K562 (cell line): ENCODE measurements around the gene TEX22. TPM values are rescaled to one million over a fixed set of nuclear protein-coding genes. Genes with fewer than 3 reads are reported as not detected.

Source experiments
- ATAC-seq: fragments of 200-7000 bp; cut with Tn5 transposase; 3 replicates; pipeline ENCODE4 v1.9.1; 2020; ENCODE audit warnings: moderate library complexity
- BruUV-seq: library from RNA; stranded (reverse); fragments of 400-500 nt; replicated peaks from 2 replicates; lab custom pipeline; 2021; lab: Mats Ljungman, UMichigan
- CTCF ChIA-PET: fragments of 300-600 bp; formaldehyde crosslinking; extraction: SDS; loops from one replicate; lab custom pipeline; 2021; ENCODE audit warnings: low intra/inter-chr PET ratio; lab: Yijun Ruan, JAX
- POLR2A ChIA-PET: fragments of 300-600, 350-650 bp; sonication (Branson Sonifier 250); formaldehyde crosslinking; extraction: SDS; loops from one replicate; lab custom pipeline; 2021; ENCODE audit warnings: antibody characterized with exemption, inconsistent platforms; lab: Yijun Ruan, JAX
- DNase-seq, 4 experiments: peaks; one replicate each; pipeline versions ENCODE4 v3.0.0 to v3.0.0-alpha.2; 2011 to 2018; ENCODE audit warnings: low spot score in 3 of 4, mixed read lengths in 3 of 4; ENCODE audit errors: extremely low read depth in 1 of 4
- FAIRE-seq: peaks from 2 replicates; lab custom pipeline; 2011; peaks lifted over from hg19 to GRCh38; lab: Jason Lieb, UNC
- H2AFZ ChIP-seq: 2 replicates; pipeline ENCODE4 v1.6.0; 2011; ENCODE audit warnings: low read depth, low read length, control low read depth, inconsistent platforms
- H3K27ac ChIP-seq: fragments of 200-600 bp; 3 replicates; pipeline ENCODE4 v1.8.0; 2011; ENCODE audit warnings: low read depth, mild to moderate bottlenecking, control low read depth, inconsistent platforms, low read length, moderate library complexity, mixed read lengths; ENCODE audit errors: extremely low read depth
- H3K27me3 ChIP-seq, 2 experiments: fragments of 300-600 bp in 1 of 2; 2 replicates in 1 of 2; 3 replicates in 1 of 2; pipeline versions ENCODE4 v1.6.0 to v1.8.0; 2011; ENCODE audit warnings: inconsistent platforms in 2 of 2, low read length in 2 of 2, mild to moderate bottlenecking in 1 of 2, mixed read lengths in 1 of 2, moderate library complexity in 1 of 2; ENCODE audit not compliant: control insufficient read depth in 2 of 2, insufficient read depth in 2 of 2
- H3K36me3 ChIP-seq: fragments of 300-600 bp; 3 replicates; pipeline ENCODE4 v1.8.0; 2011; ENCODE audit warnings: mild to moderate bottlenecking, low read length, inconsistent platforms; ENCODE audit not compliant: control insufficient read depth, insufficient read depth
- H3K4me1 ChIP-seq, 2 experiments: fragments of 200-600 bp in 1 of 2; replicated peaks in 1 of 2; 2 replicates in 1 of 2; 3 replicates in 1 of 2; pipeline versions ENCODE4 v1.5.1 to v1.8.0; 2011; ENCODE audit warnings: inconsistent platforms in 2 of 2, low read length in 2 of 2, mild to moderate bottlenecking in 1 of 2, mixed read lengths in 1 of 2, moderate library complexity in 1 of 2; ENCODE audit not compliant: control insufficient read depth in 2 of 2, insufficient read depth in 2 of 2
- H3K4me2 ChIP-seq: 2 replicates; pipeline ENCODE4 v1.6.1; 2011; ENCODE audit warnings: low read length, control low read depth, inconsistent platforms, mixed read lengths; ENCODE audit not compliant: insufficient read depth
- H3K4me3 ChIP-seq: fragments of 200-600 bp; sonication (generic), shearing (Covaris generic); 2 replicates; pipeline ENCODE4 v1.5.1; 2016; ENCODE audit warnings: control low read depth, inconsistent platforms
- H3K79me2 ChIP-seq: fragments of 200-600 bp; 3 replicates; pipeline ENCODE4 v1.8.0; 2011; ENCODE audit warnings: low read length, inconsistent platforms; ENCODE audit not compliant: control insufficient read depth, insufficient read depth
- H3K9ac ChIP-seq, 2 experiments: 2 replicates each; pipeline versions ENCODE4 v1.6.0 to v1.6.1; 2011; ENCODE audit warnings: low read depth in 2 of 2, low read length in 2 of 2, control low read depth in 1 of 2, inconsistent platforms in 1 of 2, mild to moderate bottlenecking in 1 of 2, mixed read lengths in 1 of 2; ENCODE audit not compliant: insufficient read depth in 1 of 2
- H3K9me1 ChIP-seq: one replicate; pipeline ENCODE4 v1.6.0; 2011; ENCODE audit warnings: inconsistent platforms, mild to moderate bottlenecking, low read length, moderate library complexity; ENCODE audit not compliant: control insufficient read depth, insufficient read depth
- H3K9me3 ChIP-seq: replicated peaks from 2 replicates; pipeline ENCODE4 v1.5.1; 2011; ENCODE audit warnings: low read depth, low read length, inconsistent platforms; ENCODE audit not compliant: control insufficient read depth, insufficient read depth
- H4K20me1 ChIP-seq: replicated peaks from 2 replicates; pipeline ENCODE4 v1.6.1; 2011; ENCODE audit warnings: low read length, inconsistent platforms, mixed read lengths; ENCODE audit not compliant: control insufficient read depth, insufficient read depth
- CC2D1A ChIP-seq: fragments of 450-650 bp; IDR thresholded peaks from 2 replicates; pipeline ENCODE4 v1.6.1; 2017; ENCODE audit warnings: mild to moderate bottlenecking
- ELF1 ChIP-seq: fragments of 200-800 bp; sonication (Bioruptor generic); IDR thresholded peaks from 2 replicates; pipeline ENCODE4 v1.6.1; 2016; ENCODE audit warnings: missing genetic modification characterization, missing compliant biosample characterization
- ERF ChIP-seq: fragments of 450-650 bp; formaldehyde crosslinking; IDR thresholded peaks from 2 replicates; pipeline ENCODE4 v1.4.0; 2020; ENCODE audit warnings: mild to moderate bottlenecking, mixed read lengths
- ESRRA ChIP-seq: fragments of 450-650 bp; IDR thresholded peaks from 2 replicates; pipeline ENCODE4 v1.6.1; 2014; ENCODE audit warnings: low read depth, mild to moderate bottlenecking, moderate library complexity, borderline replicate concordance
- EWSR1 ChIP-seq: fragments of 450-650 bp; IDR thresholded peaks from 2 replicates; pipeline ENCODE4 v1.6.1; 2018; ENCODE audit warnings: borderline replicate concordance, mild to moderate bottlenecking, low read depth, moderate library complexity; ENCODE audit not compliant: partially characterized antibody
- IRF1 ChIP-seq: sonication (generic); formaldehyde crosslinking; IDR thresholded peaks from 2 replicates; pipeline ENCODE4 v1.8.0; 2022; ENCODE audit warnings: missing genetic modification reagents, mild to moderate bottlenecking, borderline replicate concordance
- PREB ChIP-seq: sonication (generic); formaldehyde crosslinking; IDR thresholded peaks from 2 replicates; pipeline ENCODE4 v1.8.1; 2023; ENCODE audit warnings: mild to moderate bottlenecking, missing genetic modification reagents
- RBM15 ChIP-seq: fragments of 200-400 bp; formaldehyde crosslinking; IDR thresholded peaks from 2 replicates; pipeline ENCODE4 v1.6.1; 2018; ENCODE audit warnings: mild to moderate bottlenecking, low read length, moderate library complexity; ENCODE audit not compliant: insufficient read depth
- SIN3A ChIP-seq, 2 experiments: fragments of 150-350 bp in 1 of 2; IDR thresholded peaks; 2 replicates each; pipeline ENCODE4 v1.6.1; 2011 to 2016; ENCODE audit warnings: borderline replicate concordance in 2 of 2, low read depth in 2 of 2, low read length in 2 of 2, mild to moderate bottlenecking in 2 of 2, moderate library complexity in 2 of 2; ENCODE audit not compliant: control insufficient read depth in 1 of 2
- TAF9B ChIP-seq: fragments of 450-650 bp; IDR thresholded peaks from 2 replicates; pipeline ENCODE4 v1.6.1; 2018; ENCODE audit warnings: mild to moderate bottlenecking; ENCODE audit not compliant: partially characterized antibody
- ZBTB8A ChIP-seq: fragments of 450-650 bp; IDR thresholded peaks from 2 replicates; pipeline ENCODE4 v1.6.1; 2018; ENCODE audit warnings: mild to moderate bottlenecking, moderate library complexity; ENCODE audit not compliant: partially characterized antibody
- ZFP1 ChIP-seq: fragments of 450-650 bp; formaldehyde crosslinking; IDR thresholded peaks from 2 replicates; pipeline ENCODE4 v1.4.0; 2020; ENCODE audit warnings: mild to moderate bottlenecking, mixed read lengths
- ZNF583 ChIP-seq: fragments of 250-450 bp; sonication (Bioruptor Pico); IDR thresholded peaks from 2 replicates; pipeline ENCODE4 v1.4.0; 2020
- WGBS: fragments of 100-300 bp; shearing (Covaris generic); methylation state at CpG from one replicate; pipeline ENCODE4 v1.1.6; 2016; ENCODE audit warnings: low coverage, mixed read lengths; ENCODE audit not compliant: insufficient coverage; ENCODE audit errors: missing lambda C conversion rate; 5-methylcytosine and 5-hydroxymethylcytosine counted together
- in situ Hi-C: fragments of 300-500 bp; cut with MboI; formaldehyde crosslinking; loops from 4 replicates; pipeline ENCODE4 v1.15.0; 2018; ENCODE audit warnings: inconsistent platforms, mixed read lengths
- intact Hi-C: fragments of 100-400 bp; cut with micrococcal nuclease; formaldehyde crosslinking; loops from 2 replicates; pipeline ENCODE4 v1.14.2; 2022
- polyA plus RNA-seq, 8 experiments: library from polyadenylated mRNA; depleted of rRNA in 4 of 8; stranded (reverse) in 5 of 8; unstranded in 3 of 8; fragments of >200 nt; fragmentation: Nextera tagmentation in 2 of 8; fragmentation: Illumina TruSeq in 1 of 8; extraction: Ambion mirVana in 2 of 8; extraction: Trizol in 1 of 8; gene quantifications; 2 replicates each; pipeline versions ENCODE4 v1.2.1 to v1.2.3, GENCODE V29; 2011 to 2014; ENCODE audit warnings: inconsistent platforms in 1 of 8, missing spikeins in 1 of 8
- total RNA-seq, 7 experiments: library from RNA; depleted of rRNA in 6 of 7; stranded (reverse); fragments of >200 nt in 6 of 7; fragmentation: Illumina TruSeq in 2 of 7; extraction: Trizol in 2 of 7; gene quantifications; 2 replicates each; pipeline versions ENCODE4 v1.2.1 to v1.2.3, GENCODE V29; 2011 to 2021; ENCODE audit warnings: low replicate concordance in 1 of 7

TEX22 gene
- total and polyA plus RNA-seq, 9 of the 15 experiments (the other 6 are each of a cell fraction or from before 2014, with no cell fraction given): 0.04 to 1.7 (median 0.23) TPM; not detected in 2

GRCh38 chr14:105366386-105367074 is 31.8 kb upstream of the TEX22 start:
- POLR2A ChIA-PET: interaction anchor here (1.1 kb wide), 1 partner anchor 63 kb away, joined by 3 read pairs; no protein-coding TSS in a partner anchor

GRCh38 chr14:105367116-105368031 is 31.0 kb upstream of the TEX22 start:
- ChIA-PET CTCF (no interaction called here), POLR2A (interaction anchor here (0.6 kb wide), 1 partner anchor 835 kb away, joined by 3 read pairs; no protein-coding TSS in a partner anchor)
- FAIRE-seq (no peak), DNase-seq (no peak), ATAC-seq (no peak)
- Histone ChIP-seq H3K4me3 (no peak overlapping the region), H3K79me2 (no peaks in the 10 kb centered on the region), H3K27ac (no peak overlapping the region), H3K9me1 (no peaks in the 10 kb centered on the region), H3K36me3 (no peaks in the 10 kb centered on the region), H3K9me3 (no peaks in the 10 kb centered on the region), H3K27me3 (no peaks in the 10 kb centered on the region), H3K4me2 (no peak overlapping the region), H3K4me1 (peaks cover 0 to 29% of the 10 kb centered on the region in 2 experiments; a peak in 2 of 5 replicates), H3K9ac (no peak overlapping the region), H4K20me1 (no peaks in the 10 kb centered on the region), H2AFZ (no peak overlapping the region)
- in situ Hi-C loops: no loop called here
- WGBS: 76% methylated on average over 10 of the region's 34 CpGs
- BruUV-seq: no TSS peak
- intact Hi-C loops: no loop called here
- TF ChIP-seq ZFP1 (CRISPR knock-in tag): no peak
- TF ChIP-seq RBM15: no peak
- no peak for TF ChIP-seq ELF1 (tag)
- TF ChIP-seq TAF9B: no peak
- TF ChIP-seq ERF (CRISPR knock-in tag): no peak
- TF ChIP-seq PREB (CRISPR knock-in tag): no peak
- no peak for TF ChIP-seq SIN3A (IDR thresholded peaks at IDR 0.05; ENCODE audit: borderline replicate concordance in 2 of 2, control insufficient read depth in 1 of 2, low read depth in 2 of 2, low read length in 2 of 2)
- no peak for TF ChIP-seq IRF1 (CRISPR knock-in tag)
- TF ChIP-seq ZBTB8A: no peak

More at GRCh38 chr14:105366386-105367074, 31.8 kb upstream of the TEX22 start:
- TF ChIP-seq EWSR1 (no peak), ZNF583 (CRISPR knock-in tag) (no peak), ESRRA (no peak), CC2D1A (no peak)
- no peak overlapping the region for H3K4me3 ChIP-seq
- DNase-seq: no peak
- no peak overlapping the region for H2AFZ ChIP-seq
- BruUV-seq: no TSS peak
- no peak for ATAC-seq
- H3K27ac ChIP-seq: no peak overlapping the region
- H3K9me3 ChIP-seq: no peaks in the 10 kb centered on the region
- H3K4me2 ChIP-seq: no peak overlapping the region
- intact Hi-C loops (no loop called here), in situ Hi-C loops (no loop called here)
- 70% methylated on average over 14 of the region's 23 CpGs for WGBS
- H3K9ac ChIP-seq: no peak overlapping the region
- H3K79me2 ChIP-seq: no peaks in the 10 kb centered on the region
- no peaks in the 10 kb centered on the region for H3K27me3 ChIP-seq
- H3K9me1 ChIP-seq: no peaks in the 10 kb centered on the region
- H3K4me1 ChIP-seq: peaks cover 0 to 29% of the 10 kb centered on the region in 2 experiments; a peak in 2 of 5 replicates
- H4K20me1 ChIP-seq: no peaks in the 10 kb centered on the region
- CTCF ChIA-PET: no interaction called here
- H3K36me3 ChIP-seq: no peaks in the 10 kb centered on the region
- FAIRE-seq: no peak
